ENCODE data around the gene DCTPP1. TPM values are rescaled to one million over a fixed set of nuclear protein-coding genes. Genes with fewer than 3 reads are reported as not detected.

DCTPP1 gene
- total and polyA plus RNA-seq, 9 of the 15 experiments (the other 6 are each of a cell fraction or from before 2014, with no cell fraction given) = 45.0 to 132 (median 80.6) TPM

- peak; percentile 76 for TF ChIP-seq PRDM10 (IDR thresholded peaks at IDR 0.05; ENCODE audit: partially characterized antibody)
- peak; percentile 56 for TF ChIP-seq ARID1B (IDR thresholded peaks at IDR 0.05)
- peak; percentile 96 for TF ChIP-seq GMEB1 (CRISPR knock-in tag; IDR thresholded peaks at IDR 0.05)
- TF ChIP-seq NFRKB (IDR thresholded peaks at IDR 0.05; ENCODE audit: low read depth) = peak; percentile 58
- 0 out of 4 replicates have a peak, but pooled peaks of 1 of the 2 experiments have one; percentile 35 for TF ChIP-seq TRIM24 (IDR thresholded peaks at IDR 0.05)
- peak; percentile 69 for TF ChIP-seq TRIM28 (IDR thresholded peaks at IDR 0.05)
- TF ChIP-seq ZKSCAN8 (CRISPR knock-in tag; IDR thresholded peaks at IDR 0.05) = 0 out of 2 replicates have a peak, but pooled peaks have one; percentile 20
- TF ChIP-seq ATF2 (CRISPR knock-in tag; IDR thresholded peaks at IDR 0.05) = no peak
- peak in 1 of 2 experiments; percentile 5; a peak in 1 of 4 replicates for TF ChIP-seq SIN3A (IDR thresholded peaks at IDR 0.05; ENCODE audit: borderline replicate concordance in 2 of 2, control insufficient read depth in 1 of 2, low read depth in 2 of 2, low read length in 2 of 2)
- peak; percentile 85 for TF ChIP-seq L3MBTL2 (IDR thresholded peaks at IDR 0.05)
- TF ChIP-seq POLR2AphosphoS2 (IDR thresholded peaks at IDR 0.05; ENCODE audit: low read length) = no peak; the same call in 1 of the 2 replicates
- peak; percentile 1; the same call in 1 of the 2 replicates for TF ChIP-seq CC2D1A (IDR thresholded peaks at IDR 0.05)
- no peak for TF ChIP-seq ZNF347 (CRISPR knock-in tag; IDR thresholded peaks at IDR 0.05; ENCODE audit: low read depth)
- TF ChIP-seq HNRNPL (IDR thresholded peaks at IDR 0.05; ENCODE audit: low read depth, low read length) = 0 out of 2 replicates have a peak, but pooled peaks have one; percentile 47
- TF ChIP-seq E2F3 (CRISPR knock-in tag; IDR thresholded peaks at IDR 0.05) = no peak
- peak; percentile 81 for TF ChIP-seq CREB1 (IDR thresholded peaks at IDR 0.05)
- TF ChIP-seq CREB1 (CRISPR knock-in tag; IDR thresholded peaks at IDR 0.05) = peak; percentile 82
- peak; percentile 95 for TF ChIP-seq CREM (IDR thresholded peaks at IDR 0.05; ENCODE audit: low read depth)
- peak; percentile 64; the same call in 1 of the 2 replicates for TF ChIP-seq POLR2AphosphoS5 (IDR thresholded peaks at IDR 0.05; ENCODE audit: control insufficient read depth, insufficient read depth, low read depth, low read length)
- TF ChIP-seq ZBTB12 (CRISPR knock-in tag; IDR thresholded peaks at IDR 0.05) = peak; percentile 75
- no peak for TF ChIP-seq MCM7 (IDR thresholded peaks at IDR 0.05)
Measured at GRCh38 chr16:30377812-30378235, 52.0 kb downstream of the DCTPP1 start (continued).

All from K562 (cell line).